SK-N-SH treated with all-trans-retinoic acid at 6 μM for 48 hours (cell line): ENCODE results near the gene CHST13.

Source experiments
- ATAC-seq: fragments of 200-7000 bp; cut with Tn5 transposase; 3 replicates; pipeline ENCODE4 v1.9.1; 2020; ENCODE audit warnings: mild to moderate bottlenecking, moderate library complexity
- BACH2 ChIP-seq: fragments of 250-450 bp; sonication (Bioruptor Pico); IDR thresholded peaks from 2 replicates; pipeline ENCODE4 v1.9.0; 2021; ENCODE audit warnings: mild to moderate bottlenecking, borderline replicate concordance
- CSDC2 ChIP-seq: fragments of 250-450 bp; sonication (Bioruptor Pico); IDR thresholded peaks from 2 replicates; pipeline ENCODE4 v1.5.0; 2020; ENCODE audit warnings: mild to moderate bottlenecking, moderate library complexity
- CSRNP3 ChIP-seq: fragments of 250-450 bp; sonication (Bioruptor Pico); IDR thresholded peaks from 2 replicates; pipeline ENCODE4 v1.5.1; 2021; ENCODE audit warnings: mild to moderate bottlenecking, moderate library complexity
- ESRRG ChIP-seq: fragments of 250-450 bp; sonication (Bioruptor Pico); IDR thresholded peaks from 2 replicates; pipeline ENCODE4 v1.6.1; 2021; ENCODE audit warnings: mild to moderate bottlenecking
- GLIS3 ChIP-seq: fragments of 250-450 bp; sonication (Bioruptor Pico); IDR thresholded peaks from 2 replicates; pipeline ENCODE4 v1.5.0; 2020; ENCODE audit warnings: mild to moderate bottlenecking, moderate library complexity
- OSR1 ChIP-seq: fragments of 250-450 bp; sonication (Bioruptor Pico); IDR thresholded peaks from 2 replicates; pipeline ENCODE4 v1.8.0; 2022; ENCODE audit warnings: moderate library complexity, mild to moderate bottlenecking, inconsistent platforms
- PATZ1 ChIP-seq: fragments of 250-450 bp; sonication (Bioruptor Pico); IDR thresholded peaks from 2 replicates; pipeline ENCODE4 v1.8.0; 2020; ENCODE audit warnings: mild to moderate bottlenecking, moderate library complexity, borderline replicate concordance
- POU6F1 ChIP-seq: fragments of 250-450 bp; sonication (Bioruptor Pico); IDR thresholded peaks from 2 replicates; pipeline ENCODE4 v1.8.0; 2021; ENCODE audit warnings: low read depth, mild to moderate bottlenecking, moderate library complexity, borderline replicate concordance
- PPARA ChIP-seq: fragments of 250-450 bp; sonication (Bioruptor Pico); IDR thresholded peaks from 2 replicates; pipeline ENCODE4 v1.5.0; 2020; ENCODE audit warnings: mild to moderate bottlenecking, borderline replicate concordance
- RARB ChIP-seq: fragments of 250-450 bp; sonication (Bioruptor Pico); IDR thresholded peaks from 2 replicates; pipeline ENCODE4 v1.8.0; 2021; ENCODE audit warnings: mild to moderate bottlenecking, moderate library complexity
- TSHZ2 ChIP-seq: fragments of 250-450 bp; sonication (Bioruptor Pico); IDR thresholded peaks from 2 replicates; pipeline ENCODE4 v1.5.0; 2020; ENCODE audit warnings: mild to moderate bottlenecking, moderate library complexity
- ZC3H10 ChIP-seq: fragments of 250-450 bp; sonication (Bioruptor Pico); IDR thresholded peaks from 2 replicates; pipeline ENCODE4 v1.5.1; 2021; ENCODE audit warnings: mild to moderate bottlenecking, moderate library complexity
- ZFP3 ChIP-seq: fragments of 250-450 bp; sonication (Bioruptor Pico); IDR thresholded peaks from 2 replicates; pipeline ENCODE4 v1.5.0; 2020; ENCODE audit warnings: mild to moderate bottlenecking, moderate library complexity
- ZFP30 ChIP-seq: fragments of 450-650 bp; formaldehyde crosslinking; IDR thresholded peaks from 2 replicates; pipeline ENCODE4 v1.5.0; 2022; ENCODE audit warnings: mild to moderate bottlenecking, moderate library complexity
- ZNF565 ChIP-seq: fragments of 450-650 bp; formaldehyde crosslinking; conservative IDR thresholded peaks from 2 replicates; pipeline ENCODE4 v1.5.0; 2020; ENCODE audit warnings: low read depth, mild to moderate bottlenecking, moderate library complexity
- ZNF8 ChIP-seq: fragments of 450-650 bp; formaldehyde crosslinking; IDR thresholded peaks from 2 replicates; pipeline ENCODE4 v1.5.0; 2020; ENCODE audit warnings: mild to moderate bottlenecking, moderate library complexity
- TF ChIP-seq, protein P1 (sequence below): fragments of 250-450 bp; sonication (Bioruptor Pico); IDR thresholded peaks from 2 replicates; pipeline ENCODE4 v1.5.1; 2020; ENCODE audit warnings: low read depth, mild to moderate bottlenecking, moderate library complexity

CHST13 gene

GRCh38 chr3:126553284-126554084 lies 29.5 kb downstream of the CHST13 start (continued):
- TF ChIP-seq CSRNP3 (CRISPR knock-in tag): no peak
- no peak for TF ChIP-seq ESRRG
- no peak for TF ChIP-seq CSDC2 (CRISPR knock-in tag)
- no peak for TF ChIP-seq RARB (CRISPR knock-in tag)
- no peak for TF ChIP-seq BACH2
- no peak for TF ChIP-seq GLIS3 (CRISPR knock-in tag)

DNA sequence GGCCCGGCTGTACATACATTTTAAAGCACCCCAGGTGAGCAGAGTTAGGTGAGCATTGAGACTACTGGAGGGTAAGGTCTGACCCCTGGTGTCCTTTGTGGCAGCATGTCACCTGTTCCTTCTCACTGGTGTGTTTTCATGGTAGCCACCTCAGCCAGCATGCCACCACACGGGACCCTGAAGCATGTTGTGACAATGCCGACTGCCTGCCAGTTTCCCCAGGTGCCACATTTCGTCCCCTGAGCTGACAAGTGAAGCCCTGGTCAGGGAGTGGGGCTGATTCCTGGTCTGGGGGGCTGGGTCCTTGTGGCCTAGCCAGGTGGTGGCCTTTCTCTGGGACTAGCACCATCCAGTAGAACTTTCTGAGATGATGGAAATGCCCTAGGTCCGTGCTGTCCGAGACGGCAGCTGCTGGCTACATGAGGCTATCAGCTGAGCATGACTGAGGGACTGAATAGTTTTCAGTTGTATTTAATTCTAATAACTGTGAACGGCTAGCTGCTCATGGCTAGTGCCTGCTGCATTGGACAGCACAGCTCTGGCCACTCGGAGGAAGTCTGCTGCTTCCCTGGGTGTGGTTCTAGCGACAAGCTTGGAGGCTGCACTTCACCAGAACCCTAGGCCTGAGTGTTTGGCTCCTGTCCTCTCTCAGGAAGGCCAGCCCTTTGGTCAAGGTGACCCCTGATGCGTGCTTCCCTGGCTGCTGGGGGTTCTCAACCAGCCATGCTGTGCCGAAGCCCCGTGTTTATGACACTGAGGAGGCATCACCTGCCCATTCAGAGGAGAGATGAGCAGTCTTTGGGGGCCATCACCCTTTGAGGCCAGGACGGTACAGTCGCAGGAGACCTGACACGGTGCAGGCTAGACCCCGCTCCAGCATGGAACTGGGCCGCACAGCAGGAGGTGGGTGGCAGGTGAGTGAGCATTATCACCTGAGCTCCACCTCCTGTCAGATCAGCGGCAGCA lies 30.9 kb downstream of the CHST13 start:
- no peak for TF ChIP-seq POU6F1 (CRISPR knock-in tag)
- TF ChIP-seq RARB (CRISPR knock-in tag): no peak
- TF ChIP-seq ZNF565 (CRISPR knock-in tag): no peak
- TF ChIP-seq ZC3H10: no peak
- no peak for TF ChIP-seq ZNF8 (CRISPR knock-in tag)
- TF ChIP-seq GLIS3 (CRISPR knock-in tag): no peak
- no peak for TF ChIP-seq TSHZ2 (CRISPR knock-in tag)
- no peak for TF ChIP-seq CSDC2 (CRISPR knock-in tag)
- TF ChIP-seq CSRNP3 (CRISPR knock-in tag): no peak
- no peak for TF ChIP-seq ESRRG
- no peak for TF ChIP-seq PATZ1 (CRISPR knock-in tag)
- ATAC-seq: no peak

GRCh38 chr3:126555795-126556636 lies 32.1 kb downstream of the CHST13 start:
- no peak for ATAC-seq
- no peak for TF ChIP-seq ZNF8 (CRISPR knock-in tag)
- no peak for TF ChIP-seq ZFP30 (CRISPR knock-in tag)
- TF ChIP-seq TSHZ2 (CRISPR knock-in tag): no peak
- no peak for TF ChIP-seq ZFP3 (CRISPR knock-in tag)
- no peak for TF ChIP-seq OSR1 (CRISPR knock-in tag)
- TF ChIP-seq PPARA (CRISPR knock-in tag): no peak
- no peak for TF ChIP-seq ESRRG
- TF ChIP-seq, protein P1, sequence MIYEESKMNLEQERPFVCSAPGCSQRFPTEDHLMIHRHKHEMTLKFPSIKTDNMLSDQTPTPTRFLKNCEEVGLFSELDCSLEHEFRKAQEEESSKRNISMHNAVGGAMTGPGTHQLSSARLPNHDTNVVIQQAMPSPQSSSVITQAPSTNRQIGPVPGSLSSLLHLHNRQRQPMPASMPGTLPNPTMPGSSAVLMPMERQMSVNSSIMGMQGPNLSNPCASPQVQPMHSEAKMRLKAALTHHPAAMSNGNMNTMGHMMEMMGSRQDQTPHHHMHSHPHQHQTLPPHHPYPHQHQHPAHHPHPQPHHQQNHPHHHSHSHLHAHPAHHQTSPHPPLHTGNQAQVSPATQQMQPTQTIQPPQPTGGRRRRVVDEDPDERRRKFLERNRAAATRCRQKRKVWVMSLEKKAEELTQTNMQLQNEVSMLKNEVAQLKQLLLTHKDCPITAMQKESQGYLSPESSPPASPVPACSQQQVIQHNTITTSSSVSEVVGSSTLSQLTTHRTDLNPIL (CRISPR knock-in tag): no peak
- TF ChIP-seq CSRNP3 (CRISPR knock-in tag): no peak
